Activated T-cell treated with anti-CD3 and anti-CD28 coated beads, Interleukin-2, amount 50 U/mL, for 4 hours (primary cell): ENCODE results near the gene SSC5D. TPM values are rescaled to one million over a fixed set of nuclear protein-coding genes. Genes with fewer than 3 reads are reported as not detected.

Experiments used
- total RNA-seq, 3 donors: library from RNA; stranded (reverse); gene quantifications; one replicate each; pipeline ENCODE4 v1.2.1, GENCODE V29; 2021

Gene SSC5D
- total RNA-seq, 3 donors from 2014 or later: 0.29 to 0.66 (median 0.38) TPM

Other genes starting within 250 kb of the SSC5D start
- gene PPP6R1, start 229.4 kb upstream of the SSC5D start, total RNA-seq: 100 to 1,000 TPM; 256 to 326 (median 285) TPM
- 100 to 1,000 TPM; 113 to 139 (median 121) TPM for gene HSPBP1, start 208.3 kb upstream of the SSC5D start, total RNA-seq
- 1 to 10 TPM; 4.0 to 6.5 (median 5.0) TPM for gene BRSK1, start 204.4 kb upstream of the SSC5D start, total RNA-seq
- gene TMEM150B, start 163.1 kb upstream of the SSC5D start, total RNA-seq: not detected
- 1 to 10 TPM; 8.1 to 9.2 (median 8.6) TPM for gene KMT5C, start 148.6 kb upstream of the SSC5D start, total RNA-seq
- gene COX6B2, start 133.7 kb upstream of the SSC5D start, total RNA-seq: not detected
- gene GARIN5B, start 125.2 kb upstream of the SSC5D start, total RNA-seq: not detected
- gene IL11, start 118.0 kb upstream of the SSC5D start, total RNA-seq: under 1 TPM; 0.18 to 0.46 (median 0.35) TPM
- not detected for gene TMEM190, start 111.6 kb upstream of the SSC5D start, total RNA-seq
- 1 to 10 TPM; 6.1 to 8.8 (median 8.4) TPM for gene TMEM238, start 104.1 kb upstream of the SSC5D start, total RNA-seq
- gene RPL28, start 102.5 kb upstream of the SSC5D start, total RNA-seq: 1,000 to 10,000 TPM; 3,242 to 3,402 (median 3,363) TPM
- 100 to 1,000 TPM; 226 to 281 (median 237) TPM for gene UBE2S, start 80.6 kb upstream of the SSC5D start, total RNA-seq
- not detected for gene SHISA7, start 45.1 kb upstream of the SSC5D start, total RNA-seq
- gene ISOC2, start 26.8 kb upstream of the SSC5D start, total RNA-seq: 10 to 100 TPM; 63.2 to 65.1 (median 64.5) TPM
- gene C19orf85, start 23.7 kb upstream of the SSC5D start, total RNA-seq: not detected
- 10 to 100 TPM; 11.0 to 12.6 (median 12.1) TPM for gene ZNF628, start 11.8 kb upstream of the SSC5D start, total RNA-seq
- gene NAT14, start 3.2 kb upstream of the SSC5D start, total RNA-seq: 10 to 100 TPM; 16.0 to 23.4 (median 17.6) TPM
- not detected for gene SBK2, start 48.7 kb downstream of the SSC5D start, total RNA-seq
- gene SBK3, start 57.1 kb downstream of the SSC5D start, total RNA-seq: not detected
- 10 to 100 TPM; 10.1 to 12.2 (median 11.0) TPM for gene ZNF579, start 92.4 kb downstream of the SSC5D start, total RNA-seq
- gene FIZ1, start 111.1 kb downstream of the SSC5D start, total RNA-seq: 10 to 100 TPM; 31.4 to 35.5 (median 34.4) TPM
- gene ZNF524, start 111.9 kb downstream of the SSC5D start, total RNA-seq: 10 to 100 TPM; 12.5 to 12.6 (median 12.6) TPM
- gene ZNF865, start 117.2 kb downstream of the SSC5D start, total RNA-seq: 10 to 100 TPM; 14.5 to 15.9 (median 15.4) TPM
- gene ZNF784, start 136.1 kb downstream of the SSC5D start, total RNA-seq: 1 to 10 TPM; 3.3 to 3.4 (median 3.4) TPM
- gene ZNF580, start 152.6 kb downstream of the SSC5D start, total RNA-seq: 10 to 100 TPM; 27.1 to 31.5 (median 28.5) TPM
- 10 to 100 TPM; 46.2 to 54.1 (median 52.7) TPM for gene ZNF581, start 155.2 kb downstream of the SSC5D start, total RNA-seq
- gene CCDC106, start 159.8 kb downstream of the SSC5D start, total RNA-seq: 1 to 10 TPM; 3.9 to 7.8 (median 4.8) TPM
- 100 to 1,000 TPM; 467 to 532 (median 476) TPM for gene U2AF2, start 166.6 kb downstream of the SSC5D start, total RNA-seq
- 10 to 100 TPM; 55.0 to 61.4 (median 55.2) TPM for gene EPN1, start 186.8 kb downstream of the SSC5D start, total RNA-seq
- gene NLRP9, start 250.0 kb downstream of the SSC5D start, total RNA-seq: not detected